Bone marrow (tissue), 2 donors: ENCODE data around the gene DAZAP1.

Experiments
- DNase-seq, 2 donors: peaks; one replicate each; lab custom pipeline; 2025; lab: John Stamatoyannopoulos, UW

DAZAP1 gene

DNA sequence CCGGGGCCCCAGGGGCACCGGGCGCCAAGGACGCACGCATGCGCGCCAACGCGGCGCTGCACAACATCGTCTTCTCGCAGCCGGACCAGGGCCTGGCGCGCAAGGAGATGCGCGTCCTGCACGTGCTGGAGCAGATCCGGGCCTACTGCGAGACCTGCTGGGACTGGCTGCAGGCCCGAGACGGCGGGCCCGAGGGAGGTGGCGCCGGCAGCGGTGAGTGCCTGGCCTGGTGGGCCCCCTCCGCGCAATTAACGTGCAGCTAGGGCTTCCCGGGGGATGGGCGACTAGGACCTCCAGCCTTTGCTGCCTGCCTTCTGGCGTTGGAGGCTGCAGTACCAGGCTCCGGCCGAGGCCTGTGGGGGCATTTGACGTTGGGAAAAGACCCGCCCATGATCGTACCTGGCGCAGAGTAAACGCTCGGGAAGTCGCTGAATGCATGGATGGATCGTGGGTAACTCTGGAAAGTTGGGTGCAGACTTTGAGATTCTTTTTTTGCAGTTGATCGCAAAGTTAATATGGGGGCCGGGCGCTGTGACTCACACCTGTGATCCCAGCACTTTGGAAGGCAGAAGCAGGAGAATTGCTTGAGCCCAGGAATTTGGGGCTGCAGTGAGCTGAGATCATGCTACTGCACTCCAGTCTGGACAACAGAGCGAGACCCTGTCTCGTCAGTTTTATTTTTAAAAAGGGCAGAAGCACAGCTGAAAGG, 49.8 kb downstream of the DAZAP1 start:
- no peak for DNase-seq

DNA sequence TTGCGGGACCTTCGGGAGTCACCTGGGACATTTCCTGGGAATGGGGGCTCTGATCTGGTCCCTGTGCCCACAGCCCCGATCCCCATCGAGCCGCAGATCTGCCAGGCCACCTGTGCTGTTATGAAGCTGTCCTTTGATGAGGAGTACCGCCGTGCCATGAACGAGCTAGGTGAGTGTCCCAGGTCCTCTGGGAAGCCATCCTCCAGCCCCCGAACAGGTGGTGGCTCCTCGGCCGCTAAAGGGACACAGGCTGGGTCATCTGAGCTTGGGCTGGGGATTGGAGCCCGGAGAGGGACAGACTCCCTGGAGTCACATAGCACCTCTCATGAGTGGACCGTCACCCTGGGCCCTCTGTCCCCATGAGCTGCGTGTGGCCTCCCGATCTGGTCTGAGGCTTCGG, 50.5 kb downstream of the DAZAP1 start:
- no peak for DNase-seq

DNA sequence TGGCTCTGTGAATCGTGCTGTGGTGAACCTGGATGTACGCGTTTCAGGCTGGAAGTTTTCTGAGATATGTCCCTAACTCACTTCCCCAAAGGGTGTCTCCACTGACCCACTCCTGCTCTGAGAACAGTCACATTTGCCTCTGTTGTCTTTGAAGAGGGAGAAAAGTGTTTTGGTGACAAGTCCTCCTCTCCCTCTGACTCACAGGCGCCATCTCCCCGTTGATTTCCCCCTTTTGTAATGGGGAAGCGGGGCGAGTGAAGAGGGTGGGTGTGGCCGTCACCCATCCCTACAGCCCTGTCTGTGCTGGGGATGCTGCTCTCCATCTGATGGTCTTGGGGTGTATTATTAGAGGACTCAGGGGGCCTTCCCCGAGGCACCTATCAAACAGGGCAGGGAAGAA, 52.1 kb downstream of the DAZAP1 start:
- no peak for DNase-seq

DNA sequence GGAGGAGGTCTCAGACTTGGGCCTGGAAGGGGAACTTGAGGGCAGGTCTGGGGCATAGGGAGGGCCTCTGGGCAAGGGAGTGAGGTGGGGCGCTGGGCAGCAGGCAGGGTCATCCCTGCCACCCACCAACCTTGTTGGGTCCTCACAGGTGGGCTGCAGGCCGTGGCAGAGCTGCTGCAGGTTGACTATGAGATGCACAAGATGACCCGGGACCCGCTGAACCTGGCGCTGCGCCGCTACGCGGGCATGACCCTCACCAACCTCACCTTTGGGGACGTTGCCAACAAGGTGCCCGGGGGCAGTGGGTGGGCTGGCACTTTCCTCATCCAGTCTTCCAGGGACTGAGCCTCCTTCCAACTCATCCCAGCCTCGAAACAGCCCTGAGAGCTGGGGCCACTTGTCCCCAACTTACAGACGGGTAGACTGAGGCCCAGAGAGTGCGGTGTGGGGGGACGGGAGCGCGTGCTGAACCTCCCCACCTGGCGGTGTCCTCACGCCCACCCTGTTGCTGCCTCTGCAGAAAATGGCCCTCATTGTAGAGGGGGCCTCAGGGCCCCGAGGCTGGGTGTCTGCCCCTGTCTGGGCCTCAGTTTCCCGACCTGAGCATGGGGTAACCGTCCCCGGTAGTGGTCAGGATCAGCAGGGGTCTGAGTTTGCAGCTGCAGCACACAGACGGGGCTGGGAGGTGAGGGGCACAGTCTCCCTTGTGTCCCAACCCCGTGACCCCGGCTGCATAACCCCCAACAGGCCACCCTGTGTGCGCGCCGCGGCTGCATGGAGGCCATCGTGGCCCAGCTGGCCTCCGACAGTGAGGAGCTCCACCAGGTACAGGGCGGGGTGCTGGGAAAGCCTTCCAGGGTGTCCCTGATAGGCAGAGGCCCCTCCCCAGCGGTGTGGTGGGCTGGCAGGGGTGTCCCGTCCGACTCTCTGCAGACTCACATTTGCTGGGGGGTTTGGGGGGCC, 52.9 kb downstream of the DAZAP1 start:
- no peak for DNase-seq

DNA sequence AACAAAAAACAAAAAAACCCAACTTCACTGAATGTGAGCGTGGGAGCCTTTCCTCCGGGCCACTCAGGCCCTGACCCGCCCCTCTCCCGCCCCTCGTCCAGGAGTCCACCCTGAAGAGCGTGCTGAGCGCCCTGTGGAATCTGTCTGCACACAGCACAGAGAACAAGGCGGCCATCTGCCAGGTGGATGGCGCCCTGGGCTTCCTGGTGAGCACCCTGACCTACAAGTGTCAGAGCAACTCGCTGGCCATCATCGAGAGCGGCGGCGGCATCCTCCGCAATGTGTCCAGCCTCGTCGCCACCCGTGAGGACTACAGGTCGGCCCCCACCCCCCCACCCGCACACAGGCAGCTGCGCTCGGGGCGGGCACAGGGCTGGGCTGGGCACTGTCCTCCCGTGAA, 54.5 kb downstream of the DAZAP1 start:
- no peak for DNase-seq

DNA sequence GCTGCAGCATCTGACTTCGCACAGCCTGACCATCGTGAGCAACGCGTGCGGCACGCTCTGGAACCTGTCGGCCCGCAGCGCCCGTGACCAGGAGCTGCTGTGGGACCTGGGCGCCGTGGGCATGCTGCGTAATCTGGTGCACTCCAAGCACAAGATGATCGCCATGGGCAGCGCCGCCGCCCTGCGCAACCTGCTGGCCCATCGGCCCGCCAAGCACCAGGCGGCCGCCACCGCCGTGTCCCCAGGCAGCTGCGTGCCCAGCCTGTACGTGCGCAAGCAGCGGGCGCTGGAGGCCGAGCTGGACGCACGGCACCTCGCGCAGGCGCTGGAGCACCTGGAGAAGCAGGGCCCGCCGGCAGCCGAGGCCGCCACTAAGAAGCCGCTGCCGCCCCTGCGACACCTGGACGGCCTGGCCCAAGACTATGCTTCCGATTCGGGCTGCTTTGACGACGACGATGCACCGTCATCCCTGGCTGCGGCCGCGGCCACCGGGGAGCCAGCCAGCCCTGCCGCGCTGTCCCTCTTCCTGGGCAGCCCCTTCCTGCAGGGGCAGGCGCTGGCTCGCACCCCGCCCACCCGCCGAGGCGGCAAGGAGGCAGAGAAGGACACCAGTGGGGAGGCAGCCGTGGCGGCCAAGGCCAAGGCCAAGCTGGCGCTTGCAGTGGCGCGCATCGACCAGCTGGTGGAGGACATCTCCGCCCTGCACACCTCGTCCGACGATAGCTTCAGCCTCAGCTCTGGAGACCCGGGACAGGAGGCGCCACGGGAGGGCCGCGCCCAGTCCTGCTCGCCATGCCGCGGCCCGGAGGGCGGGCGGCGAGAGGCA, 58.0 kb downstream of the DAZAP1 start:
- DNase-seq, result peak in 1 of 2 donors; percentile 8

DNA sequence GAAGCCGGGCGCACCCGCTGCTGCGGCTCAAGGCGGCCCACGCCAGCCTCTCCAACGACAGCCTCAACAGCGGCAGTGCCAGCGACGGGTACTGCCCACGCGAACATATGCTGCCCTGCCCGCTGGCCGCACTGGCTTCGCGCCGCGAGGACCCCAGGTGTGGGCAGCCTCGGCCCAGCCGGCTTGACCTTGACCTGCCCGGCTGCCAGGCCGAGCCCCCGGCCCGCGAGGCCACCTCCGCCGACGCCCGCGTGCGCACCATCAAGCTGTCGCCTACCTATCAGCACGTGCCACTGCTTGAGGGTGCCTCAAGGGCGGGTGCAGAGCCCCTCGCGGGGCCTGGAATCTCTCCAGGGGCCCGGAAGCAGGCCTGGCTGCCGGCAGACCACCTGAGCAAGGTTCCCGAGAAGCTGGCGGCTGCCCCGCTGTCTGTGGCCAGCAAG, 58.7 kb downstream of the DAZAP1 start:
- DNase-seq, result no peak

DNA sequence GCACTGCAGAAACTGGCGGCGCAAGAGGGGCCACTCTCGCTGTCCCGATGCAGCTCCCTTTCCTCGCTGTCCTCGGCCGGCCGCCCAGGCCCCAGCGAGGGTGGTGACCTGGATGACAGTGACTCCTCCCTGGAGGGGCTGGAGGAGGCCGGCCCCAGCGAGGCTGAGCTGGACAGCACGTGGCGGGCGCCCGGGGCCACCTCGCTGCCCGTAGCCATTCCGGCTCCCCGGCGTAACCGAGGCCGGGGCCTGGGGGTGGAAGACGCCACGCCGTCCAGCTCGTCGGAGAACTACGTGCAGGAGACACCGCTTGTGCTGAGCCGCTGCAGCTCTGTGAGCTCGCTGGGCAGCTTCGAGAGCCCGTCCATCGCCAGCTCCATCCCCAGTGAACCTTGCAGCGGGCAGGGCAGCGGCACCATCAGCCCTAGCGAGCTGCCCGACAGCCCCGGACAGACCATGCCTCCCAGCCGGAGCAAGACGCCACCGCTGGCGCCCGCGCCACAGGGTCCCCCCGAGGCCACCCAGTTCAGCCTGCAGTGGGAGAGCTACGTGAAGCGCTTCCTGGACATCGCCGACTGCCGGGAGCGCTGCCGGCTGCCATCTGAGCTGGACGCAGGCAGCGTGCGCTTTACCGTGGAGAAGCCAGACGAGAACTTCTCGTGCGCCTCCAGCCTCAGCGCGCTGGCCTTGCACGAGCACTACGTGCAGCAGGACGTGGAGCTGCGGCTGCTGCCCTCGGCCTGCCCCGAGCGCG, 59.3 kb downstream of the DAZAP1 start:
- DNase-seq, result no peak

DNA sequence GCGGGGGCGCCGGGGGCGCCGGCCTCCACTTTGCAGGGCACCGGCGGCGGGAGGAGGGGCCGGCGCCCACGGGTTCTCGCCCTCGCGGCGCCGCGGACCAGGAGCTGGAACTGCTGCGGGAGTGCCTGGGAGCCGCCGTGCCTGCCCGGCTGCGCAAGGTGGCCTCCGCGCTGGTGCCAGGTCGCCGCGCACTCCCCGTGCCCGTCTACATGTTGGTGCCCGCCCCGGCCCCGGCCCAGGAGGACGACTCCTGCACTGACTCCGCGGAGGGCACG, 59.8 kb downstream of the DAZAP1 start:
- DNase-seq, result no peak

DNA sequence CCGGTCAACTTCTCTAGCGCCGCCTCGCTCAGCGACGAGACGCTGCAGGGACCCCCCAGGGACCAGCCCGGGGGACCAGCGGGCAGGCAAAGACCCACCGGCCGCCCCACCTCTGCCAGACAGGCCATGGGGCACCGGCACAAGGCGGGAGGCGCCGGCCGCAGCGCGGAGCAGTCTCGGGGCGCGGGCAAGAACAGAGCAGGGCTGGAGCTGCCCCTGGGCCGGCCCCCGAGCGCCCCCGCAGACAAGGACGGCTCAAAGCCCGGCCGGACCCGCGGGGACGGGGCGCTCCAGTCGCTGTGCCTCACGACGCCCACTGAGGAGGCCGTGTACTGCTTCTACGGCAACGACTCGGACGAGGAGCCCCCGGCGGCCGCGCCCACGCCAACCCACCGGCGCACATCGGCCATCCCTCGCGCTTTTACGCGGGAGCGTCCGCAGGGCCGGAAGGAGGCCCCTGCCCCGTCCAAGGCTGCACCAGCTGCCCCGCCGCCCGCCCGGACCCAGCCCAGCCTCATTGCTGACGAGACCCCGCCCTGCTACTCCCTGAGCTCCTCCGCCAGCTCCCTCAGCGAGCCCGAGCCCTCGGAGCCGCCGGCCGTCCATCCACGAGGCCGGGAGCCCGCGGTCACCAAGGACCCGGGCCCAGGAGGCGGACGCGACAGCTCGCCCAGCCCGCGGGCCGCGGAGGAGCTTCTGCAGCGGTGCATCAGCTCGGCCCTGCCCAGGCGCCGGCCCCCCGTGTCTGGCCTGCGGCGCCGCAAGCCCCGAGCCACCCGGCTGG, 60.3 kb downstream of the DAZAP1 start:
- DNase-seq, result no peak

DNA sequence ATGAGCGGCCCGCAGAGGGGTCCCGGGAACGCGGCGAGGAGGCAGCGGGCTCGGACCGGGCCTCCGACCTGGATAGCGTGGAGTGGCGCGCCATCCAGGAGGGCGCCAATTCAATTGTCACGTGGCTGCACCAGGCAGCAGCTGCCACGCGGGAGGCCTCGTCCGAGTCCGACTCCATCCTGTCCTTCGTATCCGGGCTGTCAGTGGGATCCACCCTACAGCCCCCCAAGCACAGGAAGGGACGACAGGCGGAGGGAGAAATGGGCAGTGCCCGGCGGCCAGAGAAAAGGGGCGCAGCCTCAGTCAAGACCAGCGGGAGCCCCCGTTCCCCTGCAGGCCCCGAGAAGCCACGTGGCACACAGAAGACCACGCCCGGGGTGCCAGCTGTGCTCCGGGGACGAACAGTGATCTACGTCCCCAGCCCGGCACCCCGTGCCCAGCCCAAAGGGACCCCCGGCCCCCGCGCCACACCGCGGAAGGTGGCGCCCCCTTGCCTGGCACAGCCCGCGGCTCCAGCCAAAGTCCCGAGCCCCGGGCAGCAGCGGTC, 61.0 kb downstream of the DAZAP1 start:
- DNase-seq, result no peak

DNA sequence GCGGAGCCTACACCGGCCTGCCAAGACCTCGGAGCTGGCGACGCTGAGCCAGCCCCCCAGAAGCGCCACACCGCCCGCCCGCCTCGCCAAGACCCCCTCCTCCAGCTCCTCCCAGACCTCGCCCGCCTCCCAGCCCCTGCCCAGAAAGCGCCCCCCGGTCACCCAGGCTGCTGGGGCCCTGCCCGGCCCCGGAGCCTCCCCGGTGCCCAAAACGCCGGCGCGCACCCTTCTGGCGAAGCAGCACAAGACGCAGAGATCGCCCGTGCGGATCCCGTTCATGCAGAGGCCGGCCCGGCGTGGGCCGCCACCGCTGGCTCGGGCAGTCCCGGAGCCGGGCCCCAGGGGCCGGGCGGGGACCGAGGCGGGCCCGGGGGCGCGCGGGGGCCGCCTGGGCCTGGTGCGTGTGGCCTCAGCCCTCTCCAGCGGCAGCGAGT, 61.5 kb downstream of the DAZAP1 start:
- peak in 1 of 2 donors; percentile 27 for DNase-seq

DNA sequence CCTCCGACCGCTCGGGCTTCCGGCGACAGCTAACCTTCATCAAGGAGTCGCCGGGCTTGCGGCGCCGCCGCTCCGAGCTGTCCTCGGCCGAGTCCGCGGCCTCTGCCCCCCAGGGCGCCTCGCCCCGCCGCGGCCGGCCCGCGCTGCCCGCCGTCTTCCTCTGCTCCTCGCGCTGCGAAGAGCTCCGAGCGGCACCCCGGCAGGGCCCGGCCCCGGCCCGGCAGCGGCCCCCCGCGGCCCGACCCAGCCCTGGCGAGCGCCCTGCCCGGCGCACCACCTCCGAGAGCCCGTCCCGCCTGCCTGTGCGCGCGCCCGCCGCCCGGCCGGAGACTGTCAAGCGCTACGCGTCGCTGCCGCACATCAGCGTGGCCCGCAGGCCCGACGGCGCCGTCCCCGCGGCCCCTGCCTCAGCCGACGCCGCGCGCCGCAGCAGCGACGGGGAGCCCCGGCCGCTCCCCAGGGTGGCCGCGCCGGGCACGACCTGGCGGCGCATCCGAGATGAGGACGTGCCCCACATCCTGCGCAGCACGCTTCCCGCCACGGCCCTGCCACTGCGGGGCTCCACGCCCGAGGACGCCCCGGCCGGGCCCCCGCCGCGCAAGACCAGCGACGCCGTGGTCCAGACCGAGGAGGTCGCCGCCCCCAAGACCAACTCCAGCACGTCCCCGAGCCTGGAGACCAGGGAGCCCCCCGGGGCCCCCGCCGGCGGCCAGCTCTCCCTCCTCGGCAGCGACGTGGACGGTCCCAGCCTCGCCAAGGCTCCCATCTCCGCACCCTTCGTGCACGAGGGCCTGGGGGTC, 62.1 kb downstream of the DAZAP1 start:
- DNase-seq, result no peak

DNA sequence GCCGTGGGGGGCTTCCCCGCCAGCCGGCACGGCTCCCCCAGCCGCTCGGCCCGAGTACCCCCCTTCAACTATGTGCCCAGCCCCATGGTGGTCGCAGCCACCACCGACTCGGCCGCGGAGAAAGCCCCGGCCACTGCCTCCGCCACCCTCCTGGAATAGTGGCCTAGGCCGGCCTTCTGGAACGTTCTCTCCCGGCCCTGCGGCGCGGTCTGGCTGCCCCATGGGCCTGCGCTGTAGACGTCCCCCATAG, 62.6 kb downstream of the DAZAP1 start:
- DNase-seq, result no peak

DNA sequence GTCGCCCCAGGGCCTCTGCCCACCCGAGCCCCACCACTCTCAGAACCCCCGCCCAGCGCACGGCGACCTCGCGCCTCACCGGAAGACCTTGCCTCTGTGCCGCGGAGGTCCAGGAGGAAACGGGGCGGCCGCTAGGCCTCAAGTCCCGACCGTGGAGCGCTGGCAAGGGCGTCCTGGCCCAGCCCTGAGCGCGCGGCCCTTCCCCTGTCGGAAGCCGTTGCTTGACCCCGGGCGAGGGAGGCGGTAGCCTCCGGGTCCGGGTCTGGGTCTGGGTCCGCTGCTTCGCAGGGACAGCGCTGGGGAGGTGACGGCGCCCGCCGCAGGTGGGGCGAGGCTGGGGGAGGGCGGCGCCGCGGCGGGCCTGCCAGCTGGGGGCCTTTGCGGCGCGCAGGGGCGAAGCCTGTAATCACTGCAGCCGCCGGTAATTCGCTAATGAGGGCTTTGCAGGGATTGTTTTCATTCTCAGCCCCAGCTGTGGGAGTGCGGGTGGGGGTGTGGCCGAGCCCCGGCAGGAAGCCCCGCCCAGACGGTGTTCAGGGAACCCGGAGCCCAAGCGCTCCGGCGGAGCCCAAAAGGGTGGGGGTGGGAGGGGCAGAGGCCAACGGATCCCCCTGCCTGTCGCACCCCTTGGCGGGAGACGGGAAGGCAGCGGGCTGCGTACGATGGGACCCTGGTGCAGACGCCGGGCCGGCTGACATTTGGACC, 63.1 kb downstream of the DAZAP1 start:
- no peak for DNase-seq

DNA sequence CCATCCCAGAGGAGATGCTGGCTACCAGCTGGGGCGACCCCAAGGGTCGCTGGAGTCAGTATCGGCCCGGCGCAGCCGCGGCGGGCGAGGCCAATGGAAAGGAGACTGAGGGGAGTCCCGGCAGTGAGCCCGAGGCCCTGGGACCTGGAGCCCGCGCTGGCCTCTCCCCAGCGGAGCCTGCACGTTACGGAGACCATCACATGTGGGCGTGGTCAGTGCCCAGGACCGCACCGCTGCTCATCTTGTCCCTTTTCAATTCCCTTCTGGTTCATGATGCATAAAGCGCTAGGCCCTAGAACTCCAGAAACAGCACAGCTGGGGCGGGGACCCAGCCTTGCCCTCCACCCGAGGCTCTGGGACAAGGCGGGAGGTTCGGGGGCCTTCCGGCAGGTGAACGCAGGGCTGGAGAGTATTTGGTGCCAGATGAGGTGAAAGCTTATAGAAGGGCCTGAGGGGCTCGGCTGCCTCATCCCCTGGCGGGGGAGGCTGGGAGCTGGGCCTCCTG, 63.7 kb downstream of the DAZAP1 start:
- no peak for DNase-seq

DNA sequence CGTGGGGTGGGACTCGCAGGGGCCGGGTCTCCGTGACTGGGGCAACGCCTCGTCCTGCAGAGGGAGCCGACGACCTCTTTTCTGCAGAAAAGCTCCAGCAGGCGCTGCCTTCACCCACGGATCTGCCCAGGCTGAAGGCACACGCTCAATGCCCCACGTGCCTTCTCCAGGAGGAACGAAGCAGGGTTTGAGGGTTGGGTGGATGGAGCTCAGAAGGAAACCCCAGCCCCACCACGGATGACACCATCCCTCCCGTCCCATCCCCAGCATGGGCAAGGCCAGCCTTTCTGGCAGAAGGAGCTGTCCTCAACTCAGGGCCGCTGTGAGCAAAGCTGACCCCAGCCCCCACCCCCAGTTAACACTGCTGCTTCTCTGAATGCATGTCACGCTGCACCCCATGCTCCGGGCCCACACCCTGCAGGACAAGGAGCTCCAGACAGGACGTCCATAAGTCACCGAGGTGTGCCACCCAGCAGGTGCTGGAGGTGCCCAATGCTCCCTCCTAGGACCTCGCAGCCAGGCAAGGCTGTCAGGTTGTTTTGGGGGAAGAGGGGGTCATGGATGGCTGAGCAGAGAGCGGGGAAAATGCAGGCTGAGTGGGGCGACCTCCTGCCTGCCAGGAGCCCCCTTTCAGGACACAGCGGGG, 64.3 kb downstream of the DAZAP1 start:
- no peak for DNase-seq

DNA sequence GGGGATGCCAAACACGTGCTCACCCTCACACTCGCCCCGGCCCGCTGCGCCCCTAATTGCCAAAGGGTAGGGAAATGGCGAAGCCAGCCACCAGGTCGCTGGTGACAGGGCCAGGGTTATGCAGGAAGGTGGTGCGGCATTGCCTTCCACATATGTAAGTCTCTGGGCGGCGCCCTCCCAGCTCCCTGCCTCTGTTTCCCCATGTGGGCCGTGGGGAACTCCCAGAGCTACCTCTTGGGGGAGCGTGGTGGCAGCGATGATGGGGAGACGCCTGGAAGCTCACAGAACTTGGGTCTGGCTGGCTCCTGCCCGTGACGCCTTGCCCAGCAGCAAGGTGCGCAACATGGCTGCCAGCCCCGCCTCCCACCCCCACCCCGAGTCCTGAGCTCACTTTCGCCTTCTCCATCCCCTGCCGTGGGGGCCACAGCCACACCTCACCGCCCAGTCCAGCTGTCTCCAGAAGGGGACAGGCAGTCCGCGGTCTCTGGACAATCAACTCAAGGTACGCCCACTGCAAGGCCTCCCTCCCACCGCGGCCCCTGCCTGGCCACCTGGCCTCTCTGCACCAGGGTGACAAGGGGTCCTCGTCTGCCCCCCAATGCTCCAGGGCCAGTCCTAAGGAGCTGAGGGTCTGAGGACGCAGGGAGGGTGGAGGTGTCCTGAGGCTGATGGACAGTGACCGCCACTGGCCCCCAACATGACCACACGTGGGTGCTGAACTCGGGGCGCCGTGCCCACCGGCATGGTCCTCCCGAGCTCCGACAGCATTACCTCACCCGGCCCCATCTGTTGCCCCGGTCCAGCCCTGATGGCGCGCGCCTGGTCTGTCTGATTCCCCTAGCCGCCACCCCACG, 65.1 kb downstream of the DAZAP1 start:
- no peak for DNase-seq
